K562 (cell line): ENCODE results near the gene DDX51.

Experiments used
- CREB1 ChIP-seq, 2 experiments: sonication (generic) in 1 of 2; formaldehyde crosslinking in 1 of 2; IDR thresholded peaks; 2 replicates each; pipeline versions ENCODE4 v1.6.1 to v1.8.0; 2012 to 2022; ENCODE audit warnings: inconsistent platforms in 1 of 2, mild to moderate bottlenecking in 1 of 2, missing genetic modification reagents in 1 of 2, moderate library complexity in 1 of 2
- HMG20B ChIP-seq: fragments of 250-450 bp; sonication (Bioruptor Pico); IDR thresholded peaks from 2 replicates; pipeline ENCODE4 v1.5.0; 2021; ENCODE audit warnings: mild to moderate bottlenecking
- TBL1XR1 ChIP-seq, 2 experiments: IDR thresholded peaks; 2 replicates each; pipeline ENCODE4 v1.6.1; 2012; ENCODE audit warnings: improper control_type of control experiment in 2 of 2, low read length in 2 of 2, mild to moderate bottlenecking in 1 of 2
- XRCC5 ChIP-seq: fragments of 200-400 bp; formaldehyde crosslinking; IDR thresholded peaks from 2 replicates; pipeline ENCODE4 v1.6.1; 2017; ENCODE audit warnings: low read depth, mild to moderate bottlenecking, low read length
- ZNF263 ChIP-seq: sonication (generic); formaldehyde crosslinking; IDR thresholded peaks from 2 replicates; pipeline ENCODE4 v1.8.0; 2022; ENCODE audit warnings: mild to moderate bottlenecking, missing genetic modification reagents, borderline replicate concordance
- TF ChIP-seq, protein P1 (sequence below): sonication (generic); formaldehyde crosslinking; IDR thresholded peaks from 2 replicates; pipeline ENCODE4 v1.8.0; 2022; ENCODE audit warnings: mild to moderate bottlenecking, low read depth, missing genetic modification reagents
- TF ChIP-seq, protein P2 (sequence below): sonication (generic); IDR thresholded peaks from 2 replicates; pipeline ENCODE4 v1.6.1; 2016
- TF ChIP-seq, protein P3 (sequence below), 3 experiments: IDR thresholded peaks in 2 of 3; conservative IDR thresholded peaks in 1 of 3; 2 replicates each; pipeline ENCODE4 v1.5.1; 2011 to 2012; ENCODE audit warnings: low read length in 3 of 3, mild to moderate bottlenecking in 3 of 3, control low read depth in 2 of 3, improper control_type of control experiment in 1 of 3, inconsistent platforms in 1 of 3, low read depth in 1 of 3, mixed read lengths in 1 of 3, moderate library complexity in 1 of 3; ENCODE audit not compliant: insufficient read depth in 2 of 3

DNA sequence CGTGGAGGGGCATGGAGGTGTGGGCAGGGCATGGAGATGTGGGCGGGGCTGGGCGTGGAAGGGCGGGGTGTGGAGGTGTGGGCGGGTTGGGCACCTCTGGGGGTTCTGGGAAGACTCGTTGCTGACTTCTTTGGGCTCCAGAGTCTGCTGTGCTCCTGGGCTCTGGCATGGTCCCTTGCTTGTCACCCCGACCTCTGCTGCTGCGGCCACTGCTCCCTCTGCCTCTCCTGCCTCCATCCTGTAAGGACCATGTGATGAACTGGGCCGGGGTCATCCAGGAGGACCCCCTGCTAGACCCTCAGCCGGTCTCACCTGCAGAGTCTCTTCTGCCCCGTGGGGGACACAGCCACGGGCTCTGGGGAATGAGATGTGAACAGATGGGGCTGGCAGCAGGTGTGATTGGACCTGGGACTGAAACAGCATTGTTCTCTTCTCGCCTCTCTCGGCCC, 15.5 kb upstream of the DDX51 start:
- TF ChIP-seq, protein P1, sequence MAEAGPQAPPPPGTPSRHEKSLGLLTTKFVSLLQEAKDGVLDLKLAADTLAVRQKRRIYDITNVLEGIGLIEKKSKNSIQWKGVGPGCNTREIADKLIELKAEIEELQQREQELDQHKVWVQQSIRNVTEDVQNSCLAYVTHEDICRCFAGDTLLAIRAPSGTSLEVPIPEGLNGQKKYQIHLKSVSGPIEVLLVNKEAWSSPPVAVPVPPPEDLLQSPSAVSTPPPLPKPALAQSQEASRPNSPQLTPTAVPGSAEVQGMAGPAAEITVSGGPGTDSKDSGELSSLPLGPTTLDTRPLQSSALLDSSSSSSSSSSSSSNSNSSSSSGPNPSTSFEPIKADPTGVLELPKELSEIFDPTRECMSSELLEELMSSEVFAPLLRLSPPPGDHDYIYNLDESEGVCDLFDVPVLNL (CRISPR knock-in tag), result no peak
- TF ChIP-seq XRCC5 (no peak), HMG20B (CRISPR knock-in tag) (no peak), CREB1 (IDR thresholded peaks at IDR 0.05) (no peak), CREB1 (CRISPR knock-in tag; IDR thresholded peaks at IDR 0.05) (no peak), TBL1XR1 (IDR thresholded peaks at IDR 0.05; ENCODE audit: low read length in 2 of 2) (no peak), ZNF263 (CRISPR knock-in tag) (no peak)
- TF ChIP-seq, protein P2, sequence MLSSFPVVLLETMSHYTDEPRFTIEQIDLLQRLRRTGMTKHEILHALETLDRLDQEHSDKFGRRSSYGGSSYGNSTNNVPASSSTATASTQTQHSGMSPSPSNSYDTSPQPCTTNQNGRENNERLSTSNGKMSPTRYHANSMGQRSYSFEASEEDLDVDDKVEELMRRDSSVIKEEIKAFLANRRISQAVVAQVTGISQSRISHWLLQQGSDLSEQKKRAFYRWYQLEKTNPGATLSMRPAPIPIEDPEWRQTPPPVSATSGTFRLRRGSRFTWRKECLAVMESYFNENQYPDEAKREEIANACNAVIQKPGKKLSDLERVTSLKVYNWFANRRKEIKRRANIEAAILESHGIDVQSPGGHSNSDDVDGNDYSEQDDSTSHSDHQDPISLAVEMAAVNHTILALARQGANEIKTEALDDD, result no peak
- TF ChIP-seq, protein P3, sequence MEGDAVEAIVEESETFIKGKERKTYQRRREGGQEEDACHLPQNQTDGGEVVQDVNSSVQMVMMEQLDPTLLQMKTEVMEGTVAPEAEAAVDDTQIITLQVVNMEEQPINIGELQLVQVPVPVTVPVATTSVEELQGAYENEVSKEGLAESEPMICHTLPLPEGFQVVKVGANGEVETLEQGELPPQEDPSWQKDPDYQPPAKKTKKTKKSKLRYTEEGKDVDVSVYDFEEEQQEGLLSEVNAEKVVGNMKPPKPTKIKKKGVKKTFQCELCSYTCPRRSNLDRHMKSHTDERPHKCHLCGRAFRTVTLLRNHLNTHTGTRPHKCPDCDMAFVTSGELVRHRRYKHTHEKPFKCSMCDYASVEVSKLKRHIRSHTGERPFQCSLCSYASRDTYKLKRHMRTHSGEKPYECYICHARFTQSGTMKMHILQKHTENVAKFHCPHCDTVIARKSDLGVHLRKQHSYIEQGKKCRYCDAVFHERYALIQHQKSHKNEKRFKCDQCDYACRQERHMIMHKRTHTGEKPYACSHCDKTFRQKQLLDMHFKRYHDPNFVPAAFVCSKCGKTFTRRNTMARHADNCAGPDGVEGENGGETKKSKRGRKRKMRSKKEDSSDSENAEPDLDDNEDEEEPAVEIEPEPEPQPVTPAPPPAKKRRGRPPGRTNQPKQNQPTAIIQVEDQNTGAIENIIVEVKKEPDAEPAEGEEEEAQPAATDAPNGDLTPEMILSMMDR (IDR thresholded peaks at IDR 0.05 in 2 of 3, conservative IDR thresholded peaks at IDR 0.05 in 1 of 3; ENCODE audit: insufficient read depth in 2 of 3, low read depth in 1 of 3, low read length in 3 of 3), result no peak
